Hepatocyte (in vitro differentiated cells): Measurements from ENCODE around the gene HEBP2.
"Not testable (repeated sequence)": the region's sequence is repeated elsewhere in the genome, so short reads cannot be mapped to it uniquely, and the experiment has no call there.

Experiments
- EZH2 ChIP-seq: fragments of 200-600 bp; sonication (generic); IDR thresholded peaks from 2 replicates; pipeline ENCODE4 v1.6.1; 2016; ENCODE audit warnings: antibody characterized with exemption, mild to moderate bottlenecking, borderline replicate concordance
- TF ChIP-seq, protein P1 (sequence below): fragments of 200-600 bp; sonication (generic); IDR thresholded peaks from 2 replicates; pipeline ENCODE4 v1.5.1; 2016; ENCODE audit warnings: antibody characterized with exemption, mild to moderate bottlenecking; ENCODE audit not compliant: poor library complexity

DNA sequence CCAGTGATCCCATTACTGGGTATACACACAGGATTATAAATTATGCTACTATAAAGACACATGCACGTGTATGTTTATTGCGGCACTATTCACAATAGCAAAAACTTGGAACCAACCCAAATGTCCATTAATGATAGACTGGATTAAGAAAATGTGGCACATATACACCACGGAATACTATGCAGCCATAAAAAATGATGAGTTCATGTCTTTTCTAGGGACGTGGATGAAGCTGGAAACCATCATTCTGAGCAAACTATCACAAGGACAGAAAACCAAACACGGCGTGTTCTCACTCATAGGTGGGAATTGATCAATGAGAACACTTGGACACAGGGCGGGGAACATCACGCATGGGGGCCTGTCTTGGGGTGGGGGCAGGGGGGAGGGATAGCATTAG is 35.3 kb upstream of the HEBP2 start:
- TF ChIP-seq, protein P1, sequence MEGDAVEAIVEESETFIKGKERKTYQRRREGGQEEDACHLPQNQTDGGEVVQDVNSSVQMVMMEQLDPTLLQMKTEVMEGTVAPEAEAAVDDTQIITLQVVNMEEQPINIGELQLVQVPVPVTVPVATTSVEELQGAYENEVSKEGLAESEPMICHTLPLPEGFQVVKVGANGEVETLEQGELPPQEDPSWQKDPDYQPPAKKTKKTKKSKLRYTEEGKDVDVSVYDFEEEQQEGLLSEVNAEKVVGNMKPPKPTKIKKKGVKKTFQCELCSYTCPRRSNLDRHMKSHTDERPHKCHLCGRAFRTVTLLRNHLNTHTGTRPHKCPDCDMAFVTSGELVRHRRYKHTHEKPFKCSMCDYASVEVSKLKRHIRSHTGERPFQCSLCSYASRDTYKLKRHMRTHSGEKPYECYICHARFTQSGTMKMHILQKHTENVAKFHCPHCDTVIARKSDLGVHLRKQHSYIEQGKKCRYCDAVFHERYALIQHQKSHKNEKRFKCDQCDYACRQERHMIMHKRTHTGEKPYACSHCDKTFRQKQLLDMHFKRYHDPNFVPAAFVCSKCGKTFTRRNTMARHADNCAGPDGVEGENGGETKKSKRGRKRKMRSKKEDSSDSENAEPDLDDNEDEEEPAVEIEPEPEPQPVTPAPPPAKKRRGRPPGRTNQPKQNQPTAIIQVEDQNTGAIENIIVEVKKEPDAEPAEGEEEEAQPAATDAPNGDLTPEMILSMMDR, result not testable (repeated sequence)
- TF ChIP-seq EZH2, result not testable (repeated sequence)
